Measurements from ENCODE around the gene SMIM32.

DNA sequence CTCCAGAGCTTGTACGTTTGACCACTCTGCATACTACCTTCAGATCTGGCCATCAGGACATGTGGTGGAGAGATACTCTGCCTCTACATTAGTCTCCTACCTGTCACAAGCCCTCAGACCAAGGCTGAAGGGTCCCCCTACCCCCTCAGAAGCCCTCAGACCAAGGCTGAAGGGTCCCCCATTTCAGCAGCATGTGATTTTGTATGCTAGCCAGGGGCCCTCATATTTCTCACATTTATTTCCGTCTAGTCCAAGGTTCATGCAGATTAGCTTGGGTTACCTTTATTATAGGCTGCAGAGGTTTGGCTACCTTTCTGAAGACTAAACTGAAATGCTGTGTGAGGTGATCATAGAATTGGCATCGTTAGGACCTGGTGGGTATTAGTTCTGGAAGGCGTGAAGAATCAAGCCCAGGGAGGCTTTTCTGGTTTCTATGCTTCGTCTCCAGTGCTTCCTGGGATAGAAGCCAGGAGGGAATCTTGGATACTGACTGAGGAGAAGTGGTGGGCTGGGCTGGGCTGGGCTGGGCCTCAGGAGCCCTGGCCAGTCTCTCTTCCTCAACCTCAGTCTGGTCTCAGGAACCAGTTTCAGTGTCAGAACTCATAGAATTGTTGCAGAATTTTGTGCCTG is 2.8 kb downstream of the SMIM32 start:
- TF ChIP-seq POLR2AphosphoS5 (IDR thresholded peaks at IDR 0.05) (no peak), POLR2A (IDR thresholded peaks at IDR 0.05) (no peak)
